Calu3 (cell line): ENCODE data around the gene ALS2. TPM values are rescaled to one million over a fixed set of nuclear protein-coding genes. Genes with fewer than 3 reads are reported as not detected.

Experiments used
- BruUV-seq: library from RNA; stranded (reverse); fragments of 400-500 nt; replicated peaks from 2 replicates; lab custom pipeline; 2021; lab: Mats Ljungman, UMichigan
- CTCF ChIA-PET: fragments of 300-600 bp; sonication (Branson Sonifier 250); formaldehyde crosslinking; loops from one replicate; lab custom pipeline; 2022; ENCODE audit warnings: antibody characterized with exemption; lab: Charles Lee
- DNase-seq: peaks from one replicate; pipeline ENCODE4 v3.0.0; 2022
- H3K27ac Mint-ChIP-seq: one replicate; pipeline ENCODE4 v1.8.0; 2022; ENCODE audit warnings: mixed read lengths; ENCODE audit not compliant: unreplicated experiment
- H3K27me3 Mint-ChIP-seq: one replicate; pipeline ENCODE4 v1.8.0; 2022; ENCODE audit warnings: mixed read lengths; ENCODE audit not compliant: unreplicated experiment
- H3K36me3 Mint-ChIP-seq: one replicate; pipeline ENCODE4 v1.8.0; 2022; ENCODE audit warnings: mild to moderate bottlenecking, moderate library complexity, mixed read lengths; ENCODE audit not compliant: insufficient read depth, unreplicated experiment
- H3K4me1 Mint-ChIP-seq: one replicate; pipeline ENCODE4 v1.8.0; 2022; ENCODE audit warnings: mild to moderate bottlenecking, low read depth, mixed read lengths; ENCODE audit not compliant: unreplicated experiment
- H3K4me3 Mint-ChIP-seq: one replicate; pipeline ENCODE4 v1.8.0; 2022; ENCODE audit warnings: mild to moderate bottlenecking, low read depth, moderate library complexity, mixed read lengths; ENCODE audit not compliant: unreplicated experiment
- H3K9me3 Mint-ChIP-seq: one replicate; pipeline ENCODE4 v1.8.0; 2022; ENCODE audit warnings: low read depth, mixed read lengths; ENCODE audit not compliant: unreplicated experiment
- intact Hi-C: fragments of 100-400 bp; cut with micrococcal nuclease; formaldehyde crosslinking; loops from one replicate; pipeline ENCODE4 v1.10.0; 2022; ENCODE audit not compliant: unreplicated experiment
- total RNA-seq: library from RNA; stranded (reverse); gene quantifications from 2 replicates; pipeline ENCODE4 v1.2.3, GENCODE V29; 2022
- TF ChIP-seq, protein P1 (sequence below): fragments of 200-600 bp; IDR thresholded peaks from one replicate; pipeline ENCODE4 v1.8.0; 2022; ENCODE audit warnings: antibody characterized with exemption; ENCODE audit not compliant: unreplicated experiment

ALS2 gene
- total RNA-seq, 1 experiment from 2014 or later, result 29.0 TPM

DNA sequence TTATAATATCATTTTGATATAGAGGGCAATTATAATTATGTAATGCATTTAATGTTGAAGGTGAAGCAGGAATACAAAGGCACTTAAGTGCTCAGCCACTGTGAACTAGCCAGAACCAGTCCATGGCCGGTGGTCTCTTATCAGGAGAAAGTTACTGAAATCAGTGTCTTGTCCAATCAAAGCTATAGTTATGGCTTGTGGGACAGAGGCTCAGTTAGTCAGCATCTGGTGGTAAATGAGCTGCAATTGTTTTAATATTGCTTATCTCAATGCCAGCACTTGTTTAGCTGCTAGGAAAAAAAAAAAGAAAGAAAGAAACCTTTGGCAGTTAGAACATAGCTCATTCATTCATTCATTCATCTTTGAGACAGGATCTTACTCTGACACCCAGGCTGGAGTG, 3.8 kb upstream of the ALS2 start:
- TF ChIP-seq, protein P1, sequence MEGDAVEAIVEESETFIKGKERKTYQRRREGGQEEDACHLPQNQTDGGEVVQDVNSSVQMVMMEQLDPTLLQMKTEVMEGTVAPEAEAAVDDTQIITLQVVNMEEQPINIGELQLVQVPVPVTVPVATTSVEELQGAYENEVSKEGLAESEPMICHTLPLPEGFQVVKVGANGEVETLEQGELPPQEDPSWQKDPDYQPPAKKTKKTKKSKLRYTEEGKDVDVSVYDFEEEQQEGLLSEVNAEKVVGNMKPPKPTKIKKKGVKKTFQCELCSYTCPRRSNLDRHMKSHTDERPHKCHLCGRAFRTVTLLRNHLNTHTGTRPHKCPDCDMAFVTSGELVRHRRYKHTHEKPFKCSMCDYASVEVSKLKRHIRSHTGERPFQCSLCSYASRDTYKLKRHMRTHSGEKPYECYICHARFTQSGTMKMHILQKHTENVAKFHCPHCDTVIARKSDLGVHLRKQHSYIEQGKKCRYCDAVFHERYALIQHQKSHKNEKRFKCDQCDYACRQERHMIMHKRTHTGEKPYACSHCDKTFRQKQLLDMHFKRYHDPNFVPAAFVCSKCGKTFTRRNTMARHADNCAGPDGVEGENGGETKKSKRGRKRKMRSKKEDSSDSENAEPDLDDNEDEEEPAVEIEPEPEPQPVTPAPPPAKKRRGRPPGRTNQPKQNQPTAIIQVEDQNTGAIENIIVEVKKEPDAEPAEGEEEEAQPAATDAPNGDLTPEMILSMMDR, result no peak
- intact Hi-C loops, result no loop called here
- Mint-ChIP-seq H3K4me1 (peaks cover 8% of the 10 kb centered on the region), H3K36me3 (peaks cover 27% of the 10 kb centered on the region), H3K27ac (no peak overlapping the region), H3K9me3 (no peaks in the 10 kb centered on the region), H3K4me3 (no peak overlapping the region), H3K27me3 (no peaks in the 10 kb centered on the region)
- no TSS peak for BruUV-seq
- CTCF ChIA-PET, result no interaction called here
- DNase-seq, result no peak

DNA sequence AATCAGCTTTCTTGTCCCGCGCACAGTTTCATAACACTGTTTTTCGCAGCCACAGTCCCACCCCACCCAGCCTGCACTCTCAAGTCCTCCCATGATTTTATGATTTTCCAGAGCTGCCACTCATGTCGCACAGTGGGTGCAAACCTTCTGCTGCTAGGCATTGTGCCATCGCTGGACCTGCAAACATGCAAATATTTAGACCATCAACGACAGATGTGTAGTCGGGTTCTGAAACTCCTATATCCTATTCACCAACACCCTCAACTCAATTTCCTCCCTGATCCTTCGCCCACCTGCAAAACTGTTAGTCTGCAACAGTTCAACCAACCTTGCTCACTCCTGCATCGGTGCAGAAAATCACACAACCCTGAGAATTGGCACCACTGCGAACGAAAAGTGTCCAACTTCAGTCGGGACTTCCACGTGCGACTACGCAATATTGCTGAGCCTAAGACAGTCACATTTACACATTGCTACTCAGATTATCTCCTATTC, 871 bp upstream of the ALS2 start:
- H3K9me3 Mint-ChIP-seq, result no peaks in the 10 kb centered on the region
- H3K4me1 Mint-ChIP-seq, result peaks cover 21% of the 10 kb centered on the region
- intact Hi-C loops, result no loop called here
- TF ChIP-seq, protein P1, result no peak
- BruUV-seq, result no TSS peak
- DNase-seq, result no peak
- peak overlapping the region; percentile 93 for H3K4me3 Mint-ChIP-seq
- CTCF ChIA-PET, result interaction anchor here (0.5 to 1.9 kb wide), 3 partner anchors 13 to 23 kb away, joined by 4 read pairs; no protein-coding TSS in a partner anchor
- no peaks in the 10 kb centered on the region for H3K27me3 Mint-ChIP-seq
- peaks cover 30% of the 10 kb centered on the region for H3K36me3 Mint-ChIP-seq
- peak overlapping the region; percentile 90 for H3K27ac Mint-ChIP-seq

DNA sequence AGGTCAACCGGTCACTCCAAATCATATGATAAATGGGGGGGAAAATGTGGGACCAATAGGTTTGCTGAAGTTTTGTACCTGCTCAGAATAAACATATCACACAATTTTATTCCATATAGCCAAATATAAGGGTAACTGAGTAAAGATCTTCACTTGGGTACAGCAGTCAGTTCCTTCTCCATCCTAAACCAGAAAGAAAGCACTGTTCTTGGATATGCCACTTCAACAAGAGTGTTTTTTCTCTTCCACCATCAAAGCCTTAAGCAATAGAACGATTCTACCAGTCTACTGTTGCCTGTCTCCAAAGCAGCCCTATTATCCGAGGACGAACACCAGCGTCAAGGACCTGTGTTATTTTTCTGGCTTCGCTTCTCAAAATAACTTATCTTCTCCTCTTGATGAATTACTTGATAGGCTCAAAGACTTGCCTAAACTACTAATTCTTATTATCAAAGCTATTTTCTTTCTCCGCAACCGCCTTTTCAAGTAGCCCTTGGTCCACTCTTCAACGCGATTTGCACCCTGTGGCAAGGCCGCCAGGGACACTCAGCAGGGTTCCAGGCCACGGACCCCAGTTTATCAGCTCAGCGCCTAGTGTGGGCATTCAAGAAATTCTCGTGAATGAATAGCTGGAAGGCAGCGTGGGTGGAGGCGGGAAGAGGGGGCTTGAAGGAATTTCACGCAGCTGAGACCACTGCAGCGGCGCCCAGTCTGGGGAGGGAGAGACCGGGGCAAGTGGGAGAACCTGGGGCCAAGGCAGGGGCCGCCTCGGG, 646 bp downstream of the ALS2 start:
- H3K9me3 Mint-ChIP-seq, result no peaks in the 10 kb centered on the region
- no peak for DNase-seq
- H3K36me3 Mint-ChIP-seq, result peaks cover 30% of the 10 kb centered on the region
- CTCF ChIA-PET, result interaction anchor here (0.9 to 1.9 kb wide), 2 partner anchors 11 to 74 kb away, joined by 3 to 4 read pairs; no protein-coding TSS in a partner anchor
- peak overlapping the region; percentile 90 for H3K27ac Mint-ChIP-seq
- no peaks in the 10 kb centered on the region for H3K27me3 Mint-ChIP-seq
- intact Hi-C loops, result no loop called here
- H3K4me1 Mint-ChIP-seq, result peaks cover 29% of the 10 kb centered on the region
- TSS peak; percentile 62 for BruUV-seq
- TF ChIP-seq, protein P1, result no peak
- H3K4me3 Mint-ChIP-seq, result peak overlapping the region; percentile 93

DNA sequence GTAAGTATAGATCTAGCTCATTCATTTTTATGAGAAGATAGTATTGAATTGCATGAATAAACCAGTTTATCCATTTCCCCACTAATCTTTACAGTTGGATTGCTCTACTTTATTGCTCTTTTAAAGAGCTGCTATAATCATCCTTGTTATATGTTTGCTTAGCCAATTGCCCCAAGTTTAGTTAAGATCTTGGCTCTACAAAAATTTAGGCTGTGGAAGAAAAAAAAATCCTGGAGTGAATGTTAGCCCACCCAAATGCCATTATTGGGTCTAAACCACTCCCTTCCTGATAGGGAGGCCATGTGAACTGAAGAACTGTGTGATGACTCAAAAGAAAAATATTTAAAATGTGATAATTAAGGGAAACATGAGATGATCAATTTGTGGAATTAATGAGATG, 2.9 kb downstream of the ALS2 start:
- H3K36me3 Mint-ChIP-seq, result peaks cover 30% of the 10 kb centered on the region
- no peak overlapping the region for H3K27ac Mint-ChIP-seq
- no peak overlapping the region for H3K4me3 Mint-ChIP-seq
- TF ChIP-seq, protein P1, result no peak
- intact Hi-C loops, result no loop called here
- H3K4me1 Mint-ChIP-seq, result peaks cover 42% of the 10 kb centered on the region
- CTCF ChIA-PET, result interaction anchor here (1.5 kb wide), 1 partner anchor 26 kb away, joined by 3 read pairs; no protein-coding TSS in a partner anchor
- H3K9me3 Mint-ChIP-seq, result no peaks in the 10 kb centered on the region
- DNase-seq, result no peak
- BruUV-seq, result no TSS peak
- no peaks in the 10 kb centered on the region for H3K27me3 Mint-ChIP-seq
